ENCODE results near the gene GNL3L.
A peak's percentile ranks its signal among the peaks of the same experiment; 100 is the strongest.
"Not testable (repeated sequence)": the region's sequence is repeated elsewhere in the genome, so short reads cannot be mapped to it uniquely, and the experiment has no call there.

GNL3L gene

GRCh38 chrX:54529151-54529550 is 868 bp upstream of the GNL3L start:
- Mint-ChIP-seq H3K4me3 (peak overlapping the region; percentile 91), H3K27ac (peak overlapping the region; percentile 39), H3K4me1 (peaks cover 32% of the 10 kb centered on the region), H3K36me3 (ENCODE audit: low read depth) (peaks cover 20% of the 10 kb centered on the region), H3K27me3 (no peaks in the 10 kb centered on the region), H3K9me3 (peaks cover 7% of the 10 kb centered on the region)
- ATAC-seq (no peak), DNase-seq (no peak)

GRCh38 chrX:54530357-54530900 is 410 bp downstream of the GNL3L start:
- no peak for DNase-seq

GRCh38 chrX:54534271-54534670 is 4.3 kb downstream of the GNL3L start:
- Mint-ChIP-seq H3K36me3 (ENCODE audit: low read depth) (peaks cover 42% of the 10 kb centered on the region), H3K4me3 (peak overlapping the region; percentile 57), H3K27ac (no peak overlapping the region), H3K9me3 (no peaks in the 10 kb centered on the region), H3K4me1 (peaks cover 40% of the 10 kb centered on the region), H3K27me3 (no peaks in the 10 kb centered on the region)
- DNase-seq (no peak), ATAC-seq (no peak)

More at GRCh38 chrX:54530357-54530900, 410 bp downstream of the GNL3L start:
- Mint-ChIP-seq H3K36me3 (ENCODE audit: low read depth) (peaks cover 29% of the 10 kb centered on the region), H3K9me3 (peaks cover 7% of the 10 kb centered on the region), H3K4me1 (peaks cover 39% of the 10 kb centered on the region), H3K27me3 (no peaks in the 10 kb centered on the region), H3K27ac (peak overlapping the region; percentile 93), H3K4me3 (peak overlapping the region; percentile 91)
- peak; percentile 33 for ATAC-seq

GRCh38 chrX:54540289-54540688 is 10.3 kb downstream of the GNL3L start:
- DNase-seq, result no peak
- Mint-ChIP-seq H3K4me1 (peaks cover 5% of the 10 kb centered on the region), H3K27ac (no peak overlapping the region), H3K9me3 (no peaks in the 10 kb centered on the region), H3K4me3 (no peak overlapping the region), H3K36me3 (ENCODE audit: low read depth) (peaks cover 47% of the 10 kb centered on the region), H3K27me3 (no peaks in the 10 kb centered on the region)
- no peak for ATAC-seq

- not testable (repeated sequence) for H3K27me3 Mint-ChIP-seq, ATAC-seq, H3K4me1 Mint-ChIP-seq, H3K27ac Mint-ChIP-seq, H3K4me3 Mint-ChIP-seq, H3K9me3 Mint-ChIP-seq, DNase-seq
- peaks cover 40% of the 10 kb centered on the region for H3K36me3 Mint-ChIP-seq (ENCODE audit: low read depth)
Measured at GRCh38 chrX:54542239-54542638, 12.2 kb downstream of the GNL3L start.

- no peaks in the 10 kb centered on the region for H3K9me3 Mint-ChIP-seq
- H3K27me3 Mint-ChIP-seq, result no peaks in the 10 kb centered on the region
- DNase-seq (no peak), ATAC-seq (no peak)
- H3K36me3 Mint-ChIP-seq (ENCODE audit: low read depth), result peaks cover 32% of the 10 kb centered on the region
- H3K4me3 Mint-ChIP-seq, result no peak overlapping the region
- H3K4me1 Mint-ChIP-seq, result no peaks in the 10 kb centered on the region
- H3K27ac Mint-ChIP-seq, result no peak overlapping the region
Measured at GRCh38 chrX:54550821-54551220, 20.8 kb downstream of the GNL3L start.

- DNase-seq, result no peak
- Mint-ChIP-seq H3K4me1 (no peaks in the 10 kb centered on the region), H3K27me3 (no peaks in the 10 kb centered on the region), H3K27ac (no peak overlapping the region), H3K36me3 (ENCODE audit: low read depth) (peaks cover 37% of the 10 kb centered on the region), H3K4me3 (no peak overlapping the region), H3K9me3 (no peaks in the 10 kb centered on the region)
- ATAC-seq, result no peak
Measured at GRCh38 chrX:54551801-54552200, 21.8 kb downstream of the GNL3L start.

- H3K4me3 Mint-ChIP-seq, DNase-seq, H3K4me1 Mint-ChIP-seq, H3K9me3 Mint-ChIP-seq, ATAC-seq, H3K27me3 Mint-ChIP-seq, H3K27ac Mint-ChIP-seq: not testable (repeated sequence)
- H3K36me3 Mint-ChIP-seq (ENCODE audit: low read depth), result peaks cover 32% of the 10 kb centered on the region
Measured at GRCh38 chrX:54555006-54555405, 25.0 kb downstream of the GNL3L start.

GRCh38 chrX:54560411-54560810 is 30.4 kb downstream of the GNL3L start:
- Mint-ChIP-seq H3K4me3 (no peak overlapping the region), H3K9me3 (no peaks in the 10 kb centered on the region), H3K4me1 (no peaks in the 10 kb centered on the region), H3K27me3 (no peaks in the 10 kb centered on the region), H3K27ac (no peak overlapping the region), H3K36me3 (ENCODE audit: low read depth) (peaks cover 34% of the 10 kb centered on the region)
- no peak for DNase-seq
- no peak for ATAC-seq

GRCh38 chrX:54561622-54562021 is 31.6 kb downstream of the GNL3L start:
- ATAC-seq (no peak), DNase-seq (no peak)
- H3K27ac Mint-ChIP-seq, result no peak overlapping the region
- no peaks in the 10 kb centered on the region for H3K4me1 Mint-ChIP-seq
- H3K4me3 Mint-ChIP-seq, result no peak overlapping the region
- H3K36me3 Mint-ChIP-seq (ENCODE audit: low read depth), result peaks cover 27% of the 10 kb centered on the region
- no peaks in the 10 kb centered on the region for H3K27me3 Mint-ChIP-seq
- H3K9me3 Mint-ChIP-seq, result no peaks in the 10 kb centered on the region

GRCh38 chrX:54564936-54565335 is 34.9 kb downstream of the GNL3L start:
- peaks cover 26% of the 10 kb centered on the region for H3K36me3 Mint-ChIP-seq (ENCODE audit: low read depth)
- no peak for ATAC-seq
- no peaks in the 10 kb centered on the region for H3K27me3 Mint-ChIP-seq

GRCh38 chrX:54570332-54570731 is 40.3 kb downstream of the GNL3L start:
- ATAC-seq, result no peak
- Mint-ChIP-seq H3K27me3 (no peaks in the 10 kb centered on the region), H3K36me3 (ENCODE audit: low read depth) (peaks cover 36% of the 10 kb centered on the region)

More at GRCh38 chrX:54564936-54565335, 34.9 kb downstream of the GNL3L start:
- no peak for DNase-seq
- Mint-ChIP-seq H3K4me3 (no peak overlapping the region), H3K27ac (no peak overlapping the region), H3K9me3 (peaks cover 4% of the 10 kb centered on the region), H3K4me1 (no peaks in the 10 kb centered on the region)

GRCh38 chrX:54572641-54573040 is 42.6 kb downstream of the GNL3L start:
- H3K27me3 Mint-ChIP-seq, ATAC-seq, H3K9me3 Mint-ChIP-seq: not testable (repeated sequence)

More at GRCh38 chrX:54570332-54570731, 40.3 kb downstream of the GNL3L start:
- no peak overlapping the region for H3K27ac Mint-ChIP-seq
- no peaks in the 10 kb centered on the region for H3K4me1 Mint-ChIP-seq
- peaks cover 7% of the 10 kb centered on the region for H3K9me3 Mint-ChIP-seq
- H3K4me3 Mint-ChIP-seq, result no peak overlapping the region
- no peak for DNase-seq

GRCh38 chrX:54597728-54598127 is 67.7 kb downstream of the GNL3L start:
- no peaks in the 10 kb centered on the region for H3K9me3 Mint-ChIP-seq
- no peak overlapping the region for H3K4me3 Mint-ChIP-seq
- ATAC-seq (no peak), DNase-seq (no peak)
- H3K27ac Mint-ChIP-seq, result no peak overlapping the region
- H3K27me3 Mint-ChIP-seq, result no peaks in the 10 kb centered on the region
- H3K4me1 Mint-ChIP-seq, result peaks cover 2% of the 10 kb centered on the region
- peaks cover 17% of the 10 kb centered on the region for H3K36me3 Mint-ChIP-seq (ENCODE audit: low read depth)

More at GRCh38 chrX:54572641-54573040, 42.6 kb downstream of the GNL3L start:
- H3K36me3 Mint-ChIP-seq (ENCODE audit: low read depth), result peaks cover 45% of the 10 kb centered on the region
- H3K27ac Mint-ChIP-seq, DNase-seq, H3K4me1 Mint-ChIP-seq, H3K4me3 Mint-ChIP-seq: not testable (repeated sequence)

- Mint-ChIP-seq H3K27me3 (no peaks in the 10 kb centered on the region), H3K4me3 (no peak overlapping the region)
- no peak for ATAC-seq
Measured at GRCh38 chrX:54602563-54602962, 72.5 kb downstream of the GNL3L start.

More at GRCh38 chrX:54602563-54602962, 72.5 kb downstream of the GNL3L start:
- Mint-ChIP-seq H3K27ac (no peak overlapping the region), H3K4me1 (no peaks in the 10 kb centered on the region), H3K36me3 (ENCODE audit: low read depth) (no peaks in the 10 kb centered on the region), H3K9me3 (no peaks in the 10 kb centered on the region)
- no peak for DNase-seq

Data from activated naive CD8-positive, alpha-beta T cell treated with anti-CD3 and anti-CD28 coated beads, Interleukin-2, amount 50 U/mL, for 24 hours (primary cell).